CD14-positive monocyte (primary cell): Measurements from ENCODE around the gene PFDN2. TPM values are rescaled to one million over a fixed set of nuclear protein-coding genes. Genes with fewer than 3 reads are reported as not detected.

Experiments used
- DNase-seq, 3 donors: peaks; one replicate each; pipeline ENCODE4 v3.0.0-alpha.2; 2011 to 2022
- H2AFZ ChIP-seq: 2 replicates; pipeline ENCODE4 v1.6.0; 2012; ENCODE audit warnings: mild to moderate bottlenecking, low read depth, low read length, inconsistent platforms; ENCODE audit not compliant: insufficient read depth, poor library complexity, severe bottlenecking
- H3K27ac ChIP-seq, 2 donors: 1 replicate in 1 of 2; 2 replicates in 1 of 2; pipeline ENCODE4 v1.5.1; 2012 to 2013; ENCODE audit warnings: low read length in 2 of 2, control low read depth in 1 of 2, inconsistent platforms in 1 of 2, low read depth in 1 of 2, mild to moderate bottlenecking in 1 of 2
- H3K27me3 ChIP-seq, 2 donors: one replicate each; pipeline versions ENCODE4 v1.6.0 to v1.6.1; 2011 to 2013; ENCODE audit warnings: low read length in 2 of 2; ENCODE audit not compliant: control insufficient read depth in 2 of 2, insufficient read depth in 2 of 2
- H3K36me3 ChIP-seq, 2 donors: replicated peaks in 1 of 2; 1 replicate in 1 of 2; 2 replicates in 1 of 2; pipeline versions ENCODE4 v1.5.1 to v1.6.1; 2012 to 2013; ENCODE audit warnings: low read length in 2 of 2, control low read depth in 1 of 2, inconsistent platforms in 1 of 2, mild to moderate bottlenecking in 1 of 2; ENCODE audit not compliant: insufficient read depth in 2 of 2, control insufficient read depth in 1 of 2
- H3K4me1 ChIP-seq, 2 donors: 1 replicate in 1 of 2; 2 replicates in 1 of 2; pipeline versions ENCODE4 v1.5.1 to v1.6.1; 2012 to 2013; ENCODE audit warnings: low read length in 2 of 2, control low read depth in 1 of 2, inconsistent platforms in 1 of 2, mild to moderate bottlenecking in 1 of 2, moderate library complexity in 1 of 2; ENCODE audit not compliant: insufficient read depth in 2 of 2, control insufficient read depth in 1 of 2
- H3K4me2 ChIP-seq: replicated peaks from 2 replicates; pipeline ENCODE3; 2012; ENCODE audit warnings: low read length, moderate library complexity, mild to moderate bottlenecking; ENCODE audit not compliant: poor library complexity, severe bottlenecking; ENCODE audit errors: extremely low read depth
- H3K4me3 ChIP-seq, 3 experiments: fragments of 200-600 bp in 1 of 3; sonication (generic) in 1 of 3; replicated peaks in 1 of 3; 1 replicate in 2 of 3; 2 replicates in 1 of 3; pipeline ENCODE4 v1.5.1; 2011 to 2013; ENCODE audit warnings: low read length in 3 of 3, mild to moderate bottlenecking in 3 of 3, control low read depth in 2 of 3, low read depth in 2 of 3, inconsistent platforms in 1 of 3, moderate library complexity in 1 of 3
- H3K79me2 ChIP-seq: 2 replicates; pipeline ENCODE4 v1.6.0; 2012; ENCODE audit warnings: mild to moderate bottlenecking, control low read depth, inconsistent platforms, low read length, moderate library complexity; ENCODE audit not compliant: insufficient read depth
- H3K9ac ChIP-seq: 2 replicates; pipeline ENCODE4 v1.6.0; 2017; ENCODE audit warnings: low read length, mild to moderate bottlenecking; ENCODE audit not compliant: insufficient read depth, poor library complexity, severe bottlenecking
- H3K9me3 ChIP-seq, 2 donors: replicated peaks in 1 of 2; 1 replicate in 1 of 2; 2 replicates in 1 of 2; pipeline versions ENCODE4 v1.5.1 to v1.6.1; 2012 to 2013; ENCODE audit warnings: low read length in 2 of 2, control low read depth in 1 of 2; ENCODE audit not compliant: control insufficient read depth in 1 of 2, insufficient read depth in 1 of 2
- H4K20me1 ChIP-seq: 2 replicates; pipeline ENCODE4 v1.6.0; 2012; ENCODE audit warnings: mild to moderate bottlenecking, low read length, control low read depth, moderate library complexity; ENCODE audit not compliant: insufficient read depth
- H3K27ac Mint-ChIP-seq, 7 donors: one replicate each; pipeline ENCODE4 v1.8.0; 2020; ENCODE audit warnings: mild to moderate bottlenecking in 7 of 7, mixed read lengths in 7 of 7, moderate library complexity in 6 of 7, inconsistent platforms in 2 of 7
- H3K27me3 Mint-ChIP-seq, 3 donors: one replicate each; pipeline ENCODE4 v1.8.0; 2021 to 2022; ENCODE audit warnings: low read depth in 3 of 3, mild to moderate bottlenecking in 3 of 3, mixed read lengths in 3 of 3, moderate library complexity in 3 of 3, inconsistent platforms in 1 of 3
- H3K36me3 Mint-ChIP-seq, 2 donors: one replicate each; pipeline ENCODE4 v1.8.0; 2020; ENCODE audit warnings: mixed read lengths in 2 of 2, inconsistent platforms in 1 of 2, mild to moderate bottlenecking in 1 of 2
- H3K4me1 Mint-ChIP-seq: one replicate; pipeline ENCODE4 v1.8.0; 2020; ENCODE audit warnings: mild to moderate bottlenecking, mixed read lengths
- H3K4me3 Mint-ChIP-seq, 2 donors: one replicate each; pipeline ENCODE4 v1.8.0; 2020; ENCODE audit warnings: mild to moderate bottlenecking in 2 of 2, mixed read lengths in 2 of 2, moderate library complexity in 1 of 2
- H3K9me3 Mint-ChIP-seq, 7 donors: one replicate each; pipeline ENCODE4 v1.8.0; 2020 to 2022; ENCODE audit warnings: mixed read lengths in 7 of 7, mild to moderate bottlenecking in 6 of 7, moderate library complexity in 6 of 7, inconsistent platforms in 2 of 7
- whole genome bisulfite sequencing: methylation state at CpG from one replicate; pipeline ENCODE4 v1.1.5; 2013; ENCODE audit warnings: missing lambda C conversion rate; ENCODE audit not compliant: insufficient coverage; 5-methylcytosine and 5-hydroxymethylcytosine counted together
- intact Hi-C, 2 donors: fragments of 100-400 bp; cut with micrococcal nuclease; formaldehyde crosslinking; loops; one replicate each; pipeline versions ENCODE4 v1.15.0 to v1.15.1; 2023
- polyA plus RNA-seq, 3 donors: library from polyadenylated mRNA; depleted of rRNA in 1 of 3; unstranded in 2 of 3; stranded (reverse) in 1 of 3; fragments of 300-500 nt in 2 of 3; fragments of >200 nt in 1 of 3; fragmentation: Illumina TruSeq in 2 of 3; gene quantifications; 1 replicate in 2 of 3; 2 replicates in 1 of 3; pipeline ENCODE4 v1.2.3, GENCODE V29; 2012 to 2021
- TF ChIP-seq, protein P1 (sequence below): fragments of 200-600 bp; IDR thresholded peaks from one replicate; pipeline ENCODE4 v1.8.0; 2022; ENCODE audit warnings: antibody characterized with exemption, mild to moderate bottlenecking

PFDN2 gene
- polyA plus RNA-seq, 3 donors = 59.1 to 80.7 (median 65.6) TPM

- intact Hi-C loops = no loop called here
- peaks cover 5 to 17% (median 10%) of the 10 kb centered on the region in 3 donors for H3K27me3 Mint-ChIP-seq
- Histone ChIP-seq H3K79me2 (peaks cover 35% of the 10 kb centered on the region), H3K4me2 (no peak overlapping the region), H3K36me3 (peaks cover 31 to 49% of the 10 kb centered on the region in 2 donors), H4K20me1 (peaks cover 37% of the 10 kb centered on the region), H3K27me3 (peaks cover 0 to 7% of the 10 kb centered on the region in 2 donors), H3K9ac (no peak overlapping the region), H3K27ac (no peak overlapping the region), H2AFZ (no peak overlapping the region), H3K9me3 (no peaks in the 10 kb centered on the region), H3K4me3 (no peak overlapping the region), H3K4me1 (peaks cover 34% of the 10 kb centered on the region in 2 donors)
- H3K27ac Mint-ChIP-seq = no peak overlapping the region
- TF ChIP-seq, protein P1, sequence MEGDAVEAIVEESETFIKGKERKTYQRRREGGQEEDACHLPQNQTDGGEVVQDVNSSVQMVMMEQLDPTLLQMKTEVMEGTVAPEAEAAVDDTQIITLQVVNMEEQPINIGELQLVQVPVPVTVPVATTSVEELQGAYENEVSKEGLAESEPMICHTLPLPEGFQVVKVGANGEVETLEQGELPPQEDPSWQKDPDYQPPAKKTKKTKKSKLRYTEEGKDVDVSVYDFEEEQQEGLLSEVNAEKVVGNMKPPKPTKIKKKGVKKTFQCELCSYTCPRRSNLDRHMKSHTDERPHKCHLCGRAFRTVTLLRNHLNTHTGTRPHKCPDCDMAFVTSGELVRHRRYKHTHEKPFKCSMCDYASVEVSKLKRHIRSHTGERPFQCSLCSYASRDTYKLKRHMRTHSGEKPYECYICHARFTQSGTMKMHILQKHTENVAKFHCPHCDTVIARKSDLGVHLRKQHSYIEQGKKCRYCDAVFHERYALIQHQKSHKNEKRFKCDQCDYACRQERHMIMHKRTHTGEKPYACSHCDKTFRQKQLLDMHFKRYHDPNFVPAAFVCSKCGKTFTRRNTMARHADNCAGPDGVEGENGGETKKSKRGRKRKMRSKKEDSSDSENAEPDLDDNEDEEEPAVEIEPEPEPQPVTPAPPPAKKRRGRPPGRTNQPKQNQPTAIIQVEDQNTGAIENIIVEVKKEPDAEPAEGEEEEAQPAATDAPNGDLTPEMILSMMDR = no peak
- no peak for DNase-seq
- WGBS = 100% methylated on average over 1 of the region's 2 CpGs
- H3K4me1 Mint-ChIP-seq = peaks cover 37% of the 10 kb centered on the region
- peaks cover 0 to 5% (median 0%) of the 10 kb centered on the region in 7 donors for H3K9me3 Mint-ChIP-seq
- peaks cover 42 to 47% of the 10 kb centered on the region in 2 donors for H3K36me3 Mint-ChIP-seq
- no peak overlapping the region for H3K4me3 Mint-ChIP-seq
Measured at GRCh38 chr1:161100556-161100955, 17.3 kb downstream of the PFDN2 start.

GRCh38 chr1:161099090-161099802 lies 18.6 kb downstream of the PFDN2 start:
- peaks cover 43% of the 10 kb centered on the region for H3K4me1 Mint-ChIP-seq
- Histone ChIP-seq H3K4me2 (no peak overlapping the region), H4K20me1 (peaks cover 24% of the 10 kb centered on the region), H3K4me3 (no peak overlapping the region), H3K79me2 (peaks cover 21% of the 10 kb centered on the region), H3K4me1 (peaks cover 34 to 37% of the 10 kb centered on the region in 2 donors), H2AFZ (no peak overlapping the region), H3K27me3 (peaks cover 0 to 7% of the 10 kb centered on the region in 2 donors), H3K9ac (no peak overlapping the region), H3K36me3 (peaks cover 31 to 41% of the 10 kb centered on the region in 2 donors), H3K9me3 (no peaks in the 10 kb centered on the region), H3K27ac (no peak overlapping the region)
- 98% methylated on average over 6 of the region's 9 CpGs for WGBS
- peaks cover 5 to 17% (median 10%) of the 10 kb centered on the region in 3 donors for H3K27me3 Mint-ChIP-seq
- H3K27ac Mint-ChIP-seq = peak overlapping the region in 3 of 7 donors; percentile 5 to 13 (median 7)
- peaks cover 39 to 41% of the 10 kb centered on the region in 2 donors for H3K36me3 Mint-ChIP-seq
- H3K4me3 Mint-ChIP-seq = peak overlapping the region; percentile 54 to 78
- DNase-seq = no peak
- intact Hi-C loops = no loop called here
- H3K9me3 Mint-ChIP-seq = peaks cover 0 to 5% (median 0%) of the 10 kb centered on the region in 7 donors
- TF ChIP-seq, protein P1 = no peak
